HCT116 (cell line): ENCODE measurements around the gene NF1. TPM values are rescaled to one million over a fixed set of nuclear protein-coding genes. Genes with fewer than 3 reads are reported as not detected.

ENCODE experiments used
- ATAC-seq: fragments of 200-7000 bp; cut with Tn5 transposase; 2 replicates; pipeline ENCODE4 v1.9.1; 2020; ENCODE audit warnings: mild to moderate bottlenecking, moderate library complexity
- BruUV-seq: library from RNA; stranded (reverse); fragments of 400-500 nt; replicated peaks from 2 replicates; lab custom pipeline; 2021; lab: Mats Ljungman, UMichigan
- CTCF ChIA-PET: fragments of 300-600 bp; sonication (Branson Sonifier 250); formaldehyde crosslinking; loops from one replicate; lab custom pipeline; 2021; ENCODE audit warnings: antibody characterized with exemption; lab: Charles Lee
- POLR2A ChIA-PET: fragments of 300-600, 350-600 bp; sonication (Branson Sonifier 250); formaldehyde crosslinking; loops from one replicate; lab custom pipeline; 2021; ENCODE audit warnings: antibody characterized with exemption; lab: Charles Lee
- RAD21 ChIA-PET, 2 experiments: fragments of 300-600 bp; sonication (Branson Sonifier 250); formaldehyde crosslinking; loops; one replicate each; lab custom pipeline; 2023; ENCODE audit warnings: low total read pairs in 2 of 2; ENCODE audit not compliant: uncharacterized antibody in 2 of 2, unreplicated experiment in 2 of 2, low non-redundant PET in 1 of 2; lab: Charles Lee
- DNase-seq: peaks from one replicate; pipeline ENCODE4 v3.0.0-alpha.2; 2010; ENCODE audit warnings: low read depth, low spot score
- H2AFZ ChIP-seq: fragments of 200-600 bp; shearing (Covaris generic), sonication (generic); 2 replicates; pipeline ENCODE4 v1.6.1; 2017; ENCODE audit warnings: low read depth, mixed run types, mixed read lengths, antibody characterized with exemption, low read length; ENCODE audit not compliant: poor library complexity, severe bottlenecking
- H3K27ac ChIP-seq: 2 replicates; pipeline ENCODE4 v1.5.1; 2012; ENCODE audit warnings: low read depth, low read length
- H3K27me3 ChIP-seq: fragments of 200-600 bp; sonication (generic); 2 replicates; pipeline ENCODE4 v1.6.1; 2016; ENCODE audit warnings: mixed run types, low read length, mixed read lengths; ENCODE audit not compliant: insufficient read depth
- H3K36me3 ChIP-seq, 2 experiments: fragments of 200-500 bp in 1 of 2; fragments of 200-600 bp in 1 of 2; sonication (Bioruptor generic) in 1 of 2; sonication (generic) in 1 of 2; 2 replicates each; pipeline versions ENCODE4 v1.5.1 to v1.6.1; 2014 to 2016; ENCODE audit warnings: low read length in 2 of 2, inconsistent platforms in 1 of 2, mixed read lengths in 1 of 2, mixed run types in 1 of 2; ENCODE audit not compliant: insufficient read depth in 2 of 2, control insufficient read depth in 1 of 2
- H3K4me1 ChIP-seq, 2 experiments: fragments of 200-600 bp in 1 of 2; sonication (generic) in 1 of 2; 2 replicates each; pipeline versions ENCODE4 v1.5.1 to v1.6.1; 2012 to 2017; ENCODE audit warnings: low read length in 2 of 2, inconsistent platforms in 1 of 2, mild to moderate bottlenecking in 1 of 2, mixed read lengths in 1 of 2, mixed run types in 1 of 2, moderate library complexity in 1 of 2; ENCODE audit not compliant: insufficient read depth in 2 of 2, control insufficient read depth in 1 of 2
- H3K4me2 ChIP-seq: fragments of 200-600 bp; sonication (generic); 2 replicates; pipeline ENCODE4 v1.6.1; 2017; ENCODE audit warnings: mixed run types, low read length, mixed read lengths
- H3K4me3 ChIP-seq, 2 experiments: fragments of 200-600 bp in 1 of 2; sonication (generic) in 1 of 2; replicated peaks in 1 of 2; 2 replicates each; pipeline ENCODE4 v1.5.1; 2011 to 2016; ENCODE audit warnings: low read length in 2 of 2, control low read depth in 1 of 2, low read depth in 1 of 2, mild to moderate bottlenecking in 1 of 2, mixed read lengths in 1 of 2, mixed run types in 1 of 2
- H3K79me2 ChIP-seq: fragments of 200-600 bp; sonication (generic); 2 replicates; pipeline ENCODE4 v1.6.1; 2017; ENCODE audit warnings: mild to moderate bottlenecking, mixed run types, low read length, moderate library complexity, mixed read lengths; ENCODE audit not compliant: insufficient read depth
- H3K9ac ChIP-seq: fragments of 200-600 bp; sonication (generic); 2 replicates; pipeline ENCODE4 v1.6.1; 2016; ENCODE audit warnings: low read length, mixed read lengths
- H3K9me2 ChIP-seq: fragments of 200-600 bp; sonication (generic), shearing (Covaris generic); 2 replicates; pipeline ENCODE4 v1.6.1; 2017; ENCODE audit warnings: mixed run types, mild to moderate bottlenecking, moderate library complexity; ENCODE audit not compliant: insufficient read depth
- H3K9me3 ChIP-seq, 2 experiments: fragments of 200-500 bp in 1 of 2; fragments of 200-600 bp in 1 of 2; sonication (Bioruptor generic) in 1 of 2; sonication (generic) in 1 of 2; 2 replicates each; pipeline ENCODE4 v1.6.1; 2014 to 2017; ENCODE audit warnings: low read length in 2 of 2, mixed read lengths in 2 of 2, inconsistent platforms in 1 of 2, low read depth in 1 of 2, mild to moderate bottlenecking in 1 of 2, mixed run types in 1 of 2, moderate library complexity in 1 of 2; ENCODE audit not compliant: control insufficient read depth in 1 of 2, insufficient read depth in 1 of 2
- H4K20me1 ChIP-seq: fragments of 200-600 bp; sonication (generic), shearing (Covaris generic); 2 replicates; pipeline ENCODE4 v1.6.1; 2017; ENCODE audit warnings: mixed run types, mild to moderate bottlenecking, moderate library complexity; ENCODE audit not compliant: insufficient read depth
- ATF3 ChIP-seq: IDR thresholded peaks from 2 replicates; pipeline ENCODE4 v1.6.1; 2012
- CTCF ChIP-seq, 3 experiments: fragments of 200-600 bp in 1 of 3; sonication (generic) in 1 of 3; IDR thresholded peaks in 2 of 3; conservative IDR thresholded peaks in 1 of 3; 2 replicates each; pipeline ENCODE4 v1.5.1; 2012 to 2017; ENCODE audit warnings: low read depth in 2 of 3, low read length in 2 of 3, antibody characterized with exemption in 1 of 3, borderline replicate concordance in 1 of 3, control low read depth in 1 of 3, mild to moderate bottlenecking in 1 of 3, mixed read lengths in 1 of 3, mixed run types in 1 of 3, moderate library complexity in 1 of 3; ENCODE audit not compliant: insufficient read depth in 1 of 3
- ELF1 ChIP-seq: IDR thresholded peaks from 2 replicates; pipeline ENCODE4 v1.6.1; 2012; ENCODE audit warnings: low read depth, borderline replicate concordance
- EZH2phosphoT487 ChIP-seq: fragments of 200-600 bp; IDR thresholded peaks from 2 replicates; pipeline ENCODE4 v1.6.1; 2018; ENCODE audit warnings: antibody characterized with exemption, borderline replicate concordance
- JUND ChIP-seq: IDR thresholded peaks from 2 replicates; pipeline ENCODE4 v1.6.1; 2012
- MAX ChIP-seq: IDR thresholded peaks from 2 replicates; pipeline ENCODE4 v1.6.1; 2012
- POLR2AphosphoS5 ChIP-seq: IDR thresholded peaks from 2 replicates; pipeline ENCODE4 v1.6.1; 2011; ENCODE audit warnings: mild to moderate bottlenecking, low read depth, low read length, moderate library complexity
- RAD21 ChIP-seq: IDR thresholded peaks from 2 replicates; pipeline ENCODE4 v1.6.1; 2012; ENCODE audit warnings: low read depth, mild to moderate bottlenecking
- SIN3A ChIP-seq: IDR thresholded peaks from 2 replicates; pipeline ENCODE4 v1.6.1; 2012; ENCODE audit warnings: low read depth
- SRF ChIP-seq: IDR thresholded peaks from 2 replicates; pipeline ENCODE4 v1.6.1; 2012; ENCODE audit warnings: low read depth
- TCF7L2 ChIP-seq: IDR thresholded peaks from 2 replicates; pipeline ENCODE4 v1.7.0; 2011; ENCODE audit warnings: borderline replicate concordance, inconsistent platforms; ENCODE audit not compliant: insufficient read depth, insufficient read length; ENCODE audit errors: extremely low read depth
- YY1 ChIP-seq: IDR thresholded peaks from 2 replicates; pipeline ENCODE4 v1.6.1; 2011; ENCODE audit warnings: low read length, low read depth, moderate library complexity, mild to moderate bottlenecking; ENCODE audit not compliant: insufficient replicate concordance; ENCODE audit errors: extremely low read depth
- ZNF274 ChIP-seq: fragments of 200-500 bp; sonication (Bioruptor generic); IDR thresholded peaks from 2 replicates; pipeline ENCODE4 v1.6.1; 2014; ENCODE audit warnings: mild to moderate bottlenecking, low read depth, low read length, inconsistent platforms
- intact Hi-C: fragments of 100-400 bp; cut with micrococcal nuclease; formaldehyde crosslinking; loops from 2 replicates; pipeline ENCODE4 v1.10.0; 2022
- total RNA-seq: library from RNA; stranded (reverse); gene quantifications from one replicate; pipeline ENCODE4 v1.2.1, GENCODE V29; 2021; ENCODE audit not compliant: unreplicated experiment

NF1 gene
- total RNA-seq, 1 experiment from 2014 or later, result 20.8 TPM

GRCh38 chr17:31167111-31167510, 72.3 kb downstream of the NF1 start (continued):
- no peak for TF ChIP-seq RAD21
- no peak for TF ChIP-seq ELF1
- TF ChIP-seq SIN3A, result no peak
- no peak for TF ChIP-seq POLR2AphosphoS5

- ChIA-PET POLR2A (no interaction called here), RAD21 (no interaction called here), CTCF (no interaction called here)
- Histone ChIP-seq H2AFZ (no peak overlapping the region), H3K27ac (no peak overlapping the region), H3K4me3 (no peak overlapping the region), H3K9ac (no peak overlapping the region), H3K4me1 (no peaks in the 10 kb centered on the region), H4K20me1 (no peaks in the 10 kb centered on the region), H3K27me3 (no peaks in the 10 kb centered on the region), H3K9me2 (no peaks in the 10 kb centered on the region), H3K4me2 (no peak overlapping the region), H3K79me2 (no peaks in the 10 kb centered on the region; the same call in 1 of the 2 replicates), H3K36me3 (no peaks in the 10 kb centered on the region), H3K9me3 (no peaks in the 10 kb centered on the region)
- no peak for DNase-seq
- no TSS peak for BruUV-seq
- intact Hi-C loops, result no loop called here
- no peak for ATAC-seq
- no peak for TF ChIP-seq ATF3
- no peak for TF ChIP-seq EZH2phosphoT487
- no peak for TF ChIP-seq YY1
- TF ChIP-seq JUND, result no peak
Measured at GRCh38 chr17:31171701-31172100, 76.9 kb downstream of the NF1 start.

GRCh38 chr17:31172388-31172787, 77.6 kb downstream of the NF1 start:
- RAD21 ChIA-PET, result no interaction called here
- no peaks in the 10 kb centered on the region for H4K20me1 ChIP-seq
- no peak overlapping the region for H3K4me3 ChIP-seq
- no peak overlapping the region for H2AFZ ChIP-seq
- CTCF ChIA-PET, result no interaction called here
- DNase-seq (no peak), ATAC-seq (no peak)
- intact Hi-C loops, result no loop called here
- H3K9me2 ChIP-seq, result no peaks in the 10 kb centered on the region
- POLR2A ChIA-PET, result no interaction called here
- H3K4me2 ChIP-seq, result no peak overlapping the region
- no peak overlapping the region for H3K9ac ChIP-seq
- H3K36me3 ChIP-seq, result no peaks in the 10 kb centered on the region
- H3K9me3 ChIP-seq, result no peaks in the 10 kb centered on the region
- no TSS peak for BruUV-seq
- no peaks in the 10 kb centered on the region; the same call in 1 of the 2 replicates for H3K79me2 ChIP-seq
- no peaks in the 10 kb centered on the region for H3K4me1 ChIP-seq
- H3K27me3 ChIP-seq, result no peaks in the 10 kb centered on the region
- H3K27ac ChIP-seq, result no peak overlapping the region
- TF ChIP-seq MAX (no peak), ZNF274 (no peak), SRF (no peak), TCF7L2 (no peak), CTCF (IDR thresholded peaks at IDR 0.05 in 2 of 3, conservative IDR thresholded peaks at IDR 0.05 in 1 of 3; ENCODE audit: borderline replicate concordance in 1 of 3, insufficient read depth in 1 of 3, low read depth in 2 of 3, low read length in 2 of 3) (no peak), ATF3 (no peak), SIN3A (no peak)
